ENCODE data around the gene EPHA6.

EPHA6 gene

GRCh38 chr3:97102641-97103040, 288.2 kb downstream of the EPHA6 start:
- no peak overlapping the region for H3K4me3 ChIP-seq (ENCODE audit: control insufficient read depth, low read depth, low read length)
- no peak for DNase-seq (ENCODE audit: low read depth)
- TF ChIP-seq CTCF (conservative IDR thresholded peaks at IDR 0.05; ENCODE audit: control insufficient read depth, insufficient read depth, low read depth, low read length): no peak

GRCh38 chr3:97105989-97106651, 291.7 kb downstream of the EPHA6 start:
- no peak for DNase-seq (ENCODE audit: low read depth)
- H3K4me3 ChIP-seq (ENCODE audit: control insufficient read depth, low read depth, low read length): no peak overlapping the region
- TF ChIP-seq CTCF (conservative IDR thresholded peaks at IDR 0.05; ENCODE audit: control insufficient read depth, insufficient read depth, low read depth, low read length): no peak

GRCh38 chr3:97106652-97106989, 292.2 kb downstream of the EPHA6 start:
- no peak overlapping the region for H3K4me3 ChIP-seq (ENCODE audit: control insufficient read depth, low read depth, low read length)
- no peak for TF ChIP-seq CTCF (conservative IDR thresholded peaks at IDR 0.05; ENCODE audit: control insufficient read depth, insufficient read depth, low read depth, low read length)
- no peak for DNase-seq (ENCODE audit: low read depth)

GRCh38 chr3:97108136-97108535, 293.7 kb downstream of the EPHA6 start:
- H3K4me3 ChIP-seq (ENCODE audit: control insufficient read depth, low read depth, low read length): no peak overlapping the region
- DNase-seq (ENCODE audit: low read depth): no peak
- TF ChIP-seq CTCF (conservative IDR thresholded peaks at IDR 0.05; ENCODE audit: control insufficient read depth, insufficient read depth, low read depth, low read length): no peak

GRCh38 chr3:97111244-97111643, 296.9 kb downstream of the EPHA6 start:
- no peak for DNase-seq (ENCODE audit: low read depth)
- no peak for TF ChIP-seq CTCF (conservative IDR thresholded peaks at IDR 0.05; ENCODE audit: control insufficient read depth, insufficient read depth, low read depth, low read length)
- no peak overlapping the region for H3K4me3 ChIP-seq (ENCODE audit: control insufficient read depth, low read depth, low read length)

GRCh38 chr3:97121386-97121785, 307.0 kb downstream of the EPHA6 start:
- no peak overlapping the region for H3K4me3 ChIP-seq (ENCODE audit: control insufficient read depth, low read depth, low read length)
- DNase-seq (ENCODE audit: low read depth): no peak
- TF ChIP-seq CTCF (conservative IDR thresholded peaks at IDR 0.05; ENCODE audit: control insufficient read depth, insufficient read depth, low read depth, low read length): no peak

Measured in fibroblast of mammary gland (primary cell).